IMR-90 (cell line): ENCODE measurements around the gene HBZ. TPM values are rescaled to one million over a fixed set of nuclear protein-coding genes. Genes with fewer than 3 reads are reported as not detected.

Source experiments
- ATAC-seq: fragments of 200-7000 bp; cut with Tn5 transposase; 2 replicates; pipeline ENCODE4 v1.9.1; 2020; ENCODE audit warnings: low read depth, mild to moderate bottlenecking, moderate library complexity
- BruUV-seq: library from RNA; stranded (reverse); fragments of 400-500 nt; replicated peaks from 2 replicates; lab custom pipeline; 2021; lab: Mats Ljungman, UMichigan
- CTCF ChIA-PET: fragments of 300-600 bp; formaldehyde crosslinking; extraction: SDS; loops from one replicate; lab custom pipeline; 2021; ENCODE audit warnings: antibody characterized with exemption; lab: Yijun Ruan, JAX
- POLR2A ChIA-PET: fragments of 300-600 bp; sonication (Branson Sonifier 250); formaldehyde crosslinking; loops from one replicate; lab custom pipeline; 2022; ENCODE audit warnings: antibody characterized with exemption; ENCODE audit not compliant: unreplicated experiment; lab: Charles Lee
- DNase-seq: peaks from one replicate; pipeline ENCODE4 v3.0.0; 2013
- H2AFZ ChIP-seq: replicated peaks from 2 replicates; pipeline ENCODE3; 2013; ENCODE audit warnings: low read length, mild to moderate bottlenecking; ENCODE audit not compliant: poor library complexity
- H2AK5ac ChIP-seq: 2 replicates; pipeline ENCODE4 v1.6.1; 2013; ENCODE audit warnings: low read depth, low read length, inconsistent platforms
- H2AK9ac ChIP-seq: replicated peaks from 2 replicates; pipeline ENCODE3; 2013; ENCODE audit warnings: mild to moderate bottlenecking, low read depth, low read length, moderate library complexity; ENCODE audit not compliant: poor library complexity
- H2BK120ac ChIP-seq: 2 replicates; pipeline ENCODE4 v1.6.1; 2013; ENCODE audit warnings: low read depth, low read length, inconsistent platforms
- H2BK15ac ChIP-seq: 3 replicates; pipeline ENCODE4 v1.6.1; 2013; ENCODE audit warnings: low read depth, low read length, inconsistent platforms
- H2BK20ac ChIP-seq: 2 replicates; pipeline ENCODE4 v1.6.1; 2013; ENCODE audit warnings: low read depth, mild to moderate bottlenecking, inconsistent platforms, low read length, moderate library complexity
- H2BK5ac ChIP-seq: 2 replicates; pipeline ENCODE4 v1.6.1; 2013; ENCODE audit warnings: mild to moderate bottlenecking, low read depth, low read length, inconsistent platforms; ENCODE audit not compliant: poor library complexity, severe bottlenecking
- H3K14ac ChIP-seq: replicated peaks from 2 replicates; pipeline ENCODE4 v1.6.1; 2013; ENCODE audit warnings: low read depth, low read length, inconsistent platforms
- H3K18ac ChIP-seq: 2 replicates; pipeline ENCODE4 v1.6.1; 2013; ENCODE audit warnings: low read depth, low read length, control low read depth
- H3K23ac ChIP-seq: 2 replicates; pipeline ENCODE4 v1.6.1; 2013; ENCODE audit warnings: low read depth, low read length, inconsistent platforms
- H3K27ac ChIP-seq: 2 replicates; pipeline ENCODE4 v1.5.1; 2013; ENCODE audit warnings: mild to moderate bottlenecking, control low read depth, low read length; ENCODE audit not compliant: insufficient read depth
- H3K27me3 ChIP-seq: 2 replicates; pipeline ENCODE4 v1.6.1; 2013; ENCODE audit warnings: low read length; ENCODE audit not compliant: control insufficient read depth, insufficient read depth
- H3K36me3 ChIP-seq: 2 replicates; pipeline ENCODE4 v1.6.1; 2013; ENCODE audit warnings: low read length, mixed read lengths; ENCODE audit not compliant: control insufficient read depth, insufficient read depth
- H3K4ac ChIP-seq: 2 replicates; pipeline ENCODE4 v1.6.1; 2013; ENCODE audit warnings: low read depth, low read length, inconsistent platforms
- H3K4me1 ChIP-seq: 2 replicates; pipeline ENCODE4 v1.6.1; 2013; ENCODE audit warnings: low read length, mixed read lengths; ENCODE audit not compliant: control insufficient read depth, insufficient read depth
- H3K4me2 ChIP-seq: 2 replicates; pipeline ENCODE4 v1.6.1; 2013; ENCODE audit warnings: low read depth, mild to moderate bottlenecking, control low read depth, low read length, moderate library complexity
- H3K4me3 ChIP-seq: 2 replicates; pipeline ENCODE4 v1.5.1; 2013; ENCODE audit warnings: low read depth, mild to moderate bottlenecking, control low read depth, low read length, moderate library complexity; ENCODE audit not compliant: insufficient read depth
- H3K56ac ChIP-seq: 2 replicates; pipeline ENCODE4 v1.6.1; 2013; ENCODE audit warnings: low read length, inconsistent platforms; ENCODE audit not compliant: insufficient read depth; ENCODE audit errors: extremely low read depth
- H3K79me1 ChIP-seq, 2 experiments: 2 replicates each; pipeline ENCODE4 v1.6.1; 2013; ENCODE audit warnings: low read length in 2 of 2, inconsistent platforms in 1 of 2, low read depth in 1 of 2
- H3K9ac ChIP-seq: 2 replicates; pipeline ENCODE4 v1.6.1; 2013; ENCODE audit warnings: low read depth, low read length, control low read depth
- H3K9me1 ChIP-seq: 2 replicates; pipeline ENCODE4 v1.6.1; 2013; ENCODE audit warnings: low read length, inconsistent platforms; ENCODE audit not compliant: insufficient read depth
- H3K9me3 ChIP-seq: 2 replicates; pipeline ENCODE4 v1.6.1; 2013; ENCODE audit warnings: low read length; ENCODE audit not compliant: control insufficient read depth, insufficient read depth
- H4K20me1 ChIP-seq: 2 replicates; pipeline ENCODE4 v1.6.1; 2013; ENCODE audit warnings: low read length, inconsistent platforms; ENCODE audit not compliant: insufficient read depth
- H4K5ac ChIP-seq: 2 replicates; pipeline ENCODE4 v1.6.1; 2013; ENCODE audit warnings: mild to moderate bottlenecking, low read depth, low read length, control low read depth
- H4K8ac ChIP-seq, 2 experiments: 2 replicates each; pipeline ENCODE4 v1.6.1; 2013; ENCODE audit warnings: low read depth in 2 of 2, low read length in 2 of 2, control low read depth in 1 of 2, inconsistent platforms in 1 of 2
- H4K91ac ChIP-seq: 2 replicates; pipeline ENCODE4 v1.6.1; 2013; ENCODE audit warnings: low read depth, low read length, inconsistent platforms; ENCODE audit not compliant: insufficient read depth
- BHLHE40 ChIP-seq: fragments of 150-350 bp; IDR thresholded peaks from 2 replicates; pipeline ENCODE4 v1.6.1; 2016; ENCODE audit warnings: mild to moderate bottlenecking, low read depth, low read length
- CEBPB ChIP-seq: IDR thresholded peaks from 2 replicates; pipeline ENCODE4 v1.6.1; 2012; ENCODE audit warnings: low read depth, low read length, improper control_type of control experiment
- CHD1 ChIP-seq: IDR thresholded peaks from 2 replicates; pipeline ENCODE4 v1.6.1; 2012; ENCODE audit warnings: low read depth, low read length, improper control_type of control experiment
- FOS ChIP-seq: fragments of 150-350 bp; IDR thresholded peaks from 2 replicates; pipeline ENCODE4 v1.6.1; 2016; ENCODE audit warnings: low read depth, low read length
- MAFK ChIP-seq: IDR thresholded peaks from 2 replicates; pipeline ENCODE4 v1.6.1; 2012; ENCODE audit warnings: low read depth, low read length, improper control_type of control experiment
- MAZ ChIP-seq: IDR thresholded peaks from 2 replicates; pipeline ENCODE4 v1.6.1; 2012; ENCODE audit warnings: low read depth, mild to moderate bottlenecking, low read length, improper control_type of control experiment, moderate library complexity, borderline replicate concordance
- MXI1 ChIP-seq: IDR thresholded peaks from 2 replicates; pipeline ENCODE4 v1.6.1; 2012; ENCODE audit warnings: low read depth, mild to moderate bottlenecking, low read length, moderate library complexity, borderline replicate concordance
- NFE2L2 ChIP-seq: fragments of 150-350 bp; IDR thresholded peaks from 2 replicates; pipeline ENCODE4 v1.6.1; 2016; ENCODE audit warnings: low read depth, mild to moderate bottlenecking, low read length
- POLR2A ChIP-seq: IDR thresholded peaks from 2 replicates; pipeline ENCODE4 v1.6.1; 2012; ENCODE audit warnings: mild to moderate bottlenecking, low read depth, low read length
- RAD21 ChIP-seq: IDR thresholded peaks from 2 replicates; pipeline ENCODE4 v1.6.1; 2012; ENCODE audit warnings: low read length, improper control_type of control experiment
- RCOR1 ChIP-seq: IDR thresholded peaks from 2 replicates; pipeline ENCODE4 v1.6.1; 2012; ENCODE audit warnings: mild to moderate bottlenecking, low read length, improper control_type of control experiment; ENCODE audit not compliant: insufficient replicate concordance
- RFX5 ChIP-seq: IDR thresholded peaks from 2 replicates; pipeline ENCODE4 v1.8.0; 2012; ENCODE audit warnings: low read depth, mild to moderate bottlenecking, low read length, moderate library complexity
- SMC3 ChIP-seq: fragments of 150-350 bp; IDR thresholded peaks from 2 replicates; pipeline ENCODE4 v1.6.1; 2016; ENCODE audit warnings: low read depth, mild to moderate bottlenecking, antibody characterized with exemption, low read length, moderate library complexity
- WGBS, 2 experiments: methylation state at CpG; one replicate each; pipeline versions ENCODE4 v1.1.5 to v1.1.7; 2013; ENCODE audit warnings: missing lambda C conversion rate in 2 of 2; ENCODE audit not compliant: insufficient read length in 1 of 2; ENCODE audit errors: extremely low coverage in 2 of 2; 5-methylcytosine and 5-hydroxymethylcytosine counted together
- dilution Hi-C: fragments of 300-500 bp; cut with HindIII; formaldehyde crosslinking; loops from one replicate; pipeline ENCODE4 v1.14.3; 2018; ENCODE audit warnings: low sequenced_read_pairs; ENCODE audit not compliant: unreplicated experiment
- in situ Hi-C: fragments of 300-500 bp; cut with MboI; formaldehyde crosslinking; loops from 3 replicates; pipeline ENCODE4 v1.14.3; 2019; ENCODE audit warnings: low sequenced_read_pairs, inconsistent platforms, mixed read lengths
- intact Hi-C: fragments of 100-400 bp; cut with micrococcal nuclease; formaldehyde crosslinking; loops from 2 replicates; pipeline ENCODE4 v1.10.0; 2022
- polyA plus RNA-seq, 3 experiments: library from polyadenylated mRNA; depleted of rRNA; stranded (reverse); fragments of >200 nt; gene quantifications; 2 replicates each; pipeline ENCODE4 v1.2.3, GENCODE V29; 2012; ENCODE audit warnings: low replicate concordance in 1 of 3
- total RNA-seq: library from RNA; depleted of rRNA; stranded (reverse); fragments of >200 nt; gene quantifications from 2 replicates; pipeline ENCODE4 v1.2.3, GENCODE V29; 2012
- TF ChIP-seq, protein P1 (sequence below): fragments of 150-350 bp; IDR thresholded peaks from 2 replicates; pipeline ENCODE4 v1.6.1; 2017; ENCODE audit warnings: mild to moderate bottlenecking, antibody characterized with exemption, low read length, low read depth
- TF ChIP-seq, protein P2 (sequence below): fragments of 150-350 bp; IDR thresholded peaks from 2 replicates; pipeline ENCODE4 v1.6.1; 2016; ENCODE audit warnings: low read depth, mild to moderate bottlenecking, low read length, moderate library complexity, borderline replicate concordance
- TF ChIP-seq, protein P3 (sequence below): conservative IDR thresholded peaks from 2 replicates; pipeline ENCODE4 v1.5.1; 2012; ENCODE audit warnings: mild to moderate bottlenecking, low read depth, low read length, improper control_type of control experiment

The HBZ gene
- total and polyA plus RNA-seq, 2 of the 4 experiments (the other 2 are of a cell fraction), result not detected

DNA sequence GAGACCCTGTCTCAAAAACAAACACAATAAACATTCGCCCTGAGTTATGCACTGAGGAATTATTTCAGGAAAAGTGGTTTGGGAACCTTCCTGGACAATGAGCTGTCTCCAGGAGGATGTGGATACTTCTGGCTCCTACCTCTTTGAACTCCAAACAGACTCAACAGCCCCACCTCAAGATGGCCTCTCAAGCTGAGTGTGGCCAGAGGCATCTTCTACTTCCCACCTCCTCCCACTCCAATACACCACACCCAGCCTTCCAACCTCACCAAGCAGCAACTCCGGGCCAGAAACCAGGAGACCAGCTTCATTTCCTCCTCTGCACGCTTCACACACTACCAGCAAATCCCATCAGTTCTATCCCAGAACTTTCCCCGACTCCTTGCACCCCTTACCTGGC lies 39.4 kb downstream of the HBZ start:
- no peak overlapping the region for H2AK9ac ChIP-seq
- in situ Hi-C loops, result no loop called here
- no peak overlapping the region for H3K27ac ChIP-seq
- no peak overlapping the region for H4K91ac ChIP-seq
- no peak overlapping the region for H3K9ac ChIP-seq
- WGBS, 2 experiments, result 89% methylated on average over 2 of the region's 4 CpGs; no CpG with 5 or more reads in 1 of the 2 experiments
- H2BK15ac ChIP-seq, result no peak overlapping the region
- H3K4me1 ChIP-seq, result no peaks in the 10 kb centered on the region
- no peak overlapping the region for H2AFZ ChIP-seq
- intact Hi-C loops, result no loop called here
- no peak overlapping the region for H3K14ac ChIP-seq
- no peak overlapping the region for H2BK5ac ChIP-seq
- H4K20me1 ChIP-seq, result peaks cover 31% of the 10 kb centered on the region
- H3K9me3 ChIP-seq, result no peaks in the 10 kb centered on the region
- H3K4ac ChIP-seq, result no peak overlapping the region
- no peaks in the 10 kb centered on the region for H3K27me3 ChIP-seq
- H3K4me2 ChIP-seq, result no peak overlapping the region
- CTCF ChIA-PET, result no interaction called here
- H2AK5ac ChIP-seq, result no peak overlapping the region
- no peak overlapping the region for H3K23ac ChIP-seq
- H2BK120ac ChIP-seq, result no peak overlapping the region
- H3K9me1 ChIP-seq, result peaks cover 4% of the 10 kb centered on the region
- peak; percentile 33 for DNase-seq
- dilution Hi-C loops, result no loop called here
- peaks cover 16 to 43% of the 10 kb centered on the region in 2 experiments for H3K79me1 ChIP-seq
- no peak overlapping the region for H4K5ac ChIP-seq
- POLR2A ChIA-PET, result no interaction called here
- no peak overlapping the region for H2BK20ac ChIP-seq
- H4K8ac ChIP-seq, result no peak overlapping the region
- H3K4me3 ChIP-seq, result no peak overlapping the region
- peaks cover 72% of the 10 kb centered on the region for H3K36me3 ChIP-seq
- no peak overlapping the region for H3K56ac ChIP-seq
- no peak overlapping the region for H3K18ac ChIP-seq
- no TSS peak for BruUV-seq
- ATAC-seq, result peak; percentile 55
- TF ChIP-seq CHD1 (no peak), NFE2L2 (no peak), RFX5 (no peak), SMC3 (no peak), MAZ (no peak), RAD21 (no peak), BHLHE40 (no peak), MXI1 (no peak), RCOR1 (no peak), CEBPB (no peak), FOS (no peak), MAFK (no peak), POLR2A (no peak)
- TF ChIP-seq, protein P1, sequence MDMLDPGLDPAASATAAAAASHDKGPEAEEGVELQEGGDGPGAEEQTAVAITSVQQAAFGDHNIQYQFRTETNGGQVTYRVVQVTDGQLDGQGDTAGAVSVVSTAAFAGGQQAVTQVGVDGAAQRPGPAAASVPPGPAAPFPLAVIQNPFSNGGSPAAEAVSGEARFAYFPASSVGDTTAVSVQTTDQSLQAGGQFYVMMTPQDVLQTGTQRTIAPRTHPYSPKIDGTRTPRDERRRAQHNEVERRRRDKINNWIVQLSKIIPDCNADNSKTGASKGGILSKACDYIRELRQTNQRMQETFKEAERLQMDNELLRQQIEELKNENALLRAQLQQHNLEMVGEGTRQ, result no peak
- TF ChIP-seq, protein P2, sequence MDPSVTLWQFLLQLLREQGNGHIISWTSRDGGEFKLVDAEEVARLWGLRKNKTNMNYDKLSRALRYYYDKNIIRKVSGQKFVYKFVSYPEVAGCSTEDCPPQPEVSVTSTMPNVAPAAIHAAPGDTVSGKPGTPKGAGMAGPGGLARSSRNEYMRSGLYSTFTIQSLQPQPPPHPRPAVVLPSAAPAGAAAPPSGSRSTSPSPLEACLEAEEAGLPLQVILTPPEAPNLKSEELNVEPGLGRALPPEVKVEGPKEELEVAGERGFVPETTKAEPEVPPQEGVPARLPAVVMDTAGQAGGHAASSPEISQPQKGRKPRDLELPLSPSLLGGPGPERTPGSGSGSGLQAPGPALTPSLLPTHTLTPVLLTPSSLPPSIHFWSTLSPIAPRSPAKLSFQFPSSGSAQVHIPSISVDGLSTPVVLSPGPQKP, result no peak
- TF ChIP-seq, protein P3, sequence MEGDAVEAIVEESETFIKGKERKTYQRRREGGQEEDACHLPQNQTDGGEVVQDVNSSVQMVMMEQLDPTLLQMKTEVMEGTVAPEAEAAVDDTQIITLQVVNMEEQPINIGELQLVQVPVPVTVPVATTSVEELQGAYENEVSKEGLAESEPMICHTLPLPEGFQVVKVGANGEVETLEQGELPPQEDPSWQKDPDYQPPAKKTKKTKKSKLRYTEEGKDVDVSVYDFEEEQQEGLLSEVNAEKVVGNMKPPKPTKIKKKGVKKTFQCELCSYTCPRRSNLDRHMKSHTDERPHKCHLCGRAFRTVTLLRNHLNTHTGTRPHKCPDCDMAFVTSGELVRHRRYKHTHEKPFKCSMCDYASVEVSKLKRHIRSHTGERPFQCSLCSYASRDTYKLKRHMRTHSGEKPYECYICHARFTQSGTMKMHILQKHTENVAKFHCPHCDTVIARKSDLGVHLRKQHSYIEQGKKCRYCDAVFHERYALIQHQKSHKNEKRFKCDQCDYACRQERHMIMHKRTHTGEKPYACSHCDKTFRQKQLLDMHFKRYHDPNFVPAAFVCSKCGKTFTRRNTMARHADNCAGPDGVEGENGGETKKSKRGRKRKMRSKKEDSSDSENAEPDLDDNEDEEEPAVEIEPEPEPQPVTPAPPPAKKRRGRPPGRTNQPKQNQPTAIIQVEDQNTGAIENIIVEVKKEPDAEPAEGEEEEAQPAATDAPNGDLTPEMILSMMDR, result no peak
